ENCODE results near the gene FAM151A. TPM values are rescaled to one million over a fixed set of nuclear protein-coding genes. Genes with fewer than 3 reads are reported as not detected.
A peak's percentile ranks its signal among the peaks of the same experiment; 100 is the strongest.

FAM151A gene
- total RNA-seq, 4 donors from 2014 or later, result 0.47 TPM; not detected in 3

DNA sequence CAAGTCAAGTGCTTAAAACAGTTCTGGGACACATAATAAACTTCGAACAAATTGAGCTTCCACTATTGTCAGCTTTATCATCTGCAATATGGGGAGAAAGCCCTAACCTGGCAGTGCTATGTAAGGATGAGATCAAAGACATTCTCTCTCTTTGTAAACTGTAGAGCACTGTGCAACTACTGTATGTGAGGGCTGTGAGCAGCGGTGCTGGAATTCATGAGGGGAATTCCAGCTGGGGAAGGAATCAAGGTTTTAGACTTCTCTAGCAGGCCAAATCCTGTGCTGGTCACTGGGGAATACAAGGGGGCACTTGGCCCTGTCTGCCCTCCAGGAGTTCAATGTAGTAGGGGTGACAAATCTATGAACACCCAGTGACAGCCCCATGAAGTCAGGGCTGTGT lies 9.3 kb downstream of the FAM151A start:
- no peak overlapping the region for H3K4me3 ChIP-seq
- no peaks in the 10 kb centered on the region for H3K9me3 ChIP-seq
- no peaks in the 10 kb centered on the region for H3K27me3 ChIP-seq
- H3K27ac ChIP-seq, result no peak overlapping the region
- 53% methylated on average over 2 of the region's 2 CpGs for WGBS
- TF ChIP-seq CTCF (IDR thresholded peaks at IDR 0.05) (no peak), POLR2AphosphoS5 (IDR thresholded peaks at IDR 0.05) (no peak), POLR2A (IDR thresholded peaks at IDR 0.05) (no peak), EP300 (IDR thresholded peaks at IDR 0.05) (no peak)
- no peaks in the 10 kb centered on the region for H3K36me3 ChIP-seq
- H3K4me1 ChIP-seq, result peaks cover 4% of the 10 kb centered on the region
- peak in 1 of 2 donors; percentile 21 for DNase-seq (ENCODE audit: low spot score in 2 of 2)

GRCh38 chr1:54611621-54612020 lies 11.7 kb downstream of the FAM151A start:
- H3K27ac ChIP-seq, result no peak overlapping the region
- no peaks in the 10 kb centered on the region for H3K27me3 ChIP-seq
- DNase-seq (ENCODE audit: low spot score in 2 of 2), result peak in 1 of 2 donors; percentile 44
- TF ChIP-seq POLR2AphosphoS5 (IDR thresholded peaks at IDR 0.05) (no peak), POLR2A (IDR thresholded peaks at IDR 0.05) (no peak), EP300 (IDR thresholded peaks at IDR 0.05) (no peak), CTCF (IDR thresholded peaks at IDR 0.05) (no peak)
- no peak overlapping the region for H3K4me3 ChIP-seq
- peaks cover 4% of the 10 kb centered on the region for H3K4me1 ChIP-seq
- no peaks in the 10 kb centered on the region for H3K36me3 ChIP-seq
- 87% methylated on average over 8 of the region's 8 CpGs for WGBS
- no peaks in the 10 kb centered on the region for H3K9me3 ChIP-seq

GRCh38 chr1:54610601-54611580 lies 12.4 kb downstream of the FAM151A start:
- 97% methylated on average over 16 of the region's 18 CpGs for WGBS
- TF ChIP-seq POLR2A (IDR thresholded peaks at IDR 0.05), result no peak
- TF ChIP-seq CTCF (IDR thresholded peaks at IDR 0.05), result no peak
- no peak for TF ChIP-seq EP300 (IDR thresholded peaks at IDR 0.05)
- TF ChIP-seq POLR2AphosphoS5 (IDR thresholded peaks at IDR 0.05), result no peak
- Histone ChIP-seq H3K27me3 (no peaks in the 10 kb centered on the region), H3K4me1 (peaks cover 4% of the 10 kb centered on the region), H3K36me3 (no peaks in the 10 kb centered on the region), H3K4me3 (no peak overlapping the region), H3K9me3 (no peaks in the 10 kb centered on the region), H3K27ac (no peak overlapping the region)
- peak in 1 of 2 donors; percentile 30 for DNase-seq (ENCODE audit: low spot score in 2 of 2)

GRCh38 chr1:54610048-54610447 lies 13.3 kb downstream of the FAM151A start:
- Histone ChIP-seq H3K27ac (no peak overlapping the region), H3K4me3 (no peak overlapping the region), H3K4me1 (no peaks in the 10 kb centered on the region), H3K9me3 (no peaks in the 10 kb centered on the region), H3K27me3 (no peaks in the 10 kb centered on the region), H3K36me3 (no peaks in the 10 kb centered on the region)
- WGBS, result 90% methylated on average over 3 of the region's 6 CpGs
- TF ChIP-seq POLR2AphosphoS5 (IDR thresholded peaks at IDR 0.05), result no peak
- no peak for TF ChIP-seq EP300 (IDR thresholded peaks at IDR 0.05)
- no peak for TF ChIP-seq POLR2A (IDR thresholded peaks at IDR 0.05)
- TF ChIP-seq CTCF (IDR thresholded peaks at IDR 0.05), result no peak
- peak in 1 of 2 donors; percentile 37 for DNase-seq (ENCODE audit: low spot score in 2 of 2)

- H3K36me3 ChIP-seq, result no peaks in the 10 kb centered on the region
- peak in 1 of 2 donors; percentile 54 for DNase-seq (ENCODE audit: low spot score in 2 of 2)
- TF ChIP-seq CTCF (IDR thresholded peaks at IDR 0.05) (no peak), POLR2A (IDR thresholded peaks at IDR 0.05) (no peak), EP300 (IDR thresholded peaks at IDR 0.05) (no peak)
- WGBS, result 62% methylated on average over 4 of the region's 16 CpGs
- H3K4me1 ChIP-seq, result no peaks in the 10 kb centered on the region
- H3K9me3 ChIP-seq, result no peaks in the 10 kb centered on the region
- H3K4me3 ChIP-seq, result no peak overlapping the region
- H3K27me3 ChIP-seq, result no peaks in the 10 kb centered on the region
- H3K27ac ChIP-seq, result no peak overlapping the region
These were observed 13.9 kb downstream of the FAM151A start for GRCh38 chr1:54609301-54609921.
